NT2/D1 (cell line): ENCODE measurements around the gene EDAR.

Experiments
- DNase-seq: peaks from one replicate; pipeline ENCODE4 v3.0.0-alpha.2; 2011; ENCODE audit warnings: low read depth, low spot score
- H3K27me3 ChIP-seq: 2 replicates; pipeline ENCODE4 v1.6.0; 2011; ENCODE audit warnings: mild to moderate bottlenecking; ENCODE audit not compliant: insufficient read length, insufficient read depth
- H3K36me3 ChIP-seq: 2 replicates; pipeline ENCODE4 v1.6.1; 2011; ENCODE audit warnings: mild to moderate bottlenecking, low read length, mixed read lengths; ENCODE audit not compliant: insufficient read depth, insufficient read length
- H3K4me1 ChIP-seq: 2 replicates; pipeline ENCODE4 v1.5.1; 2011; ENCODE audit not compliant: insufficient read depth, insufficient read length
- H3K4me3 ChIP-seq: 2 replicates; pipeline ENCODE4 v1.5.1; 2011; ENCODE audit warnings: low read depth; ENCODE audit not compliant: insufficient read length
- H3K9ac ChIP-seq: 2 replicates; pipeline ENCODE4 v1.6.0; 2011; ENCODE audit warnings: low read depth; ENCODE audit not compliant: insufficient read length
- H3K9me3 ChIP-seq: 2 replicates; pipeline ENCODE4 v1.5.1; 2011; ENCODE audit warnings: mild to moderate bottlenecking, low read length; ENCODE audit not compliant: insufficient read depth
- SUZ12 ChIP-seq: IDR thresholded peaks from 2 replicates; pipeline ENCODE4 v1.6.1; 2011; ENCODE audit not compliant: insufficient read length, insufficient read depth; ENCODE audit errors: extremely low read depth
- YY1 ChIP-seq: IDR thresholded peaks from 2 replicates; pipeline ENCODE4 v1.6.1; 2011; ENCODE audit not compliant: insufficient read length, insufficient read depth
- ZNF274 ChIP-seq: IDR thresholded peaks from 2 replicates; pipeline ENCODE4 v1.6.1; 2011; ENCODE audit warnings: mild to moderate bottlenecking, low read depth, low read length

EDAR gene

DNA sequence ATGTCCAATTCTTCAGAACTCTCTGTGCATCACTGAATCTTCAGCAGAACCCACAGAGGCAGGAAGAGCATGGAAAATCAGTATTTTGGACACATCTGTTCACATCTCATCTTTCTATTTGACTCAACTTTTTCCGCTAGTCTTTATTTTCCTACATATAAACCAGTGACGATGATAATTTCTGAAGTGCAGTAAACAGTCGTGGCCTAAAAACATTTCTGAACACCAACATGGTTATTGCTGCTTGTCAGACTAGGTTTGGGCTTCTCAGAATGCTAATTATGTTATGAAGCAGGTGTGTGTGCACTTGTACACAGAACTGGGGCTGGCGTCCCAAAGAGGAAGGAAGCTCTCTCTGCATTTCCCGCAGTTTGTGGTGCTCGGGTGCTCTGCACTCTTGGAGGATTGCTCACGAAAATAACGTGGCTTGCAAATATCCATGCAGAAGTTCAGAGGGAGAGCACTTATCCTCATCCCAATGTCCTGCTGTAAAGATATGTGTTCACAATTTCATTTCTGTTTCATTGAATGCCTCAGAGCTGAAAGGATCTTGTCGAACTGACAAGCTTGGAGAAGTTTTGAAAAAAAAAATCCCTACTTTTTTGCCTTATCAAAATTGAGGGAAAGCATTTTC lies 50.8 kb downstream of the EDAR start:
- Histone ChIP-seq H3K9ac (no peak overlapping the region), H3K4me3 (no peak overlapping the region), H3K4me1 (peaks cover 8% of the 10 kb centered on the region), H3K27me3 (no peaks in the 10 kb centered on the region), H3K9me3 (no peaks in the 10 kb centered on the region), H3K36me3 (no peaks in the 10 kb centered on the region)
- no peak for DNase-seq
- TF ChIP-seq YY1 (no peak), ZNF274 (no peak), SUZ12 (no peak)

DNA sequence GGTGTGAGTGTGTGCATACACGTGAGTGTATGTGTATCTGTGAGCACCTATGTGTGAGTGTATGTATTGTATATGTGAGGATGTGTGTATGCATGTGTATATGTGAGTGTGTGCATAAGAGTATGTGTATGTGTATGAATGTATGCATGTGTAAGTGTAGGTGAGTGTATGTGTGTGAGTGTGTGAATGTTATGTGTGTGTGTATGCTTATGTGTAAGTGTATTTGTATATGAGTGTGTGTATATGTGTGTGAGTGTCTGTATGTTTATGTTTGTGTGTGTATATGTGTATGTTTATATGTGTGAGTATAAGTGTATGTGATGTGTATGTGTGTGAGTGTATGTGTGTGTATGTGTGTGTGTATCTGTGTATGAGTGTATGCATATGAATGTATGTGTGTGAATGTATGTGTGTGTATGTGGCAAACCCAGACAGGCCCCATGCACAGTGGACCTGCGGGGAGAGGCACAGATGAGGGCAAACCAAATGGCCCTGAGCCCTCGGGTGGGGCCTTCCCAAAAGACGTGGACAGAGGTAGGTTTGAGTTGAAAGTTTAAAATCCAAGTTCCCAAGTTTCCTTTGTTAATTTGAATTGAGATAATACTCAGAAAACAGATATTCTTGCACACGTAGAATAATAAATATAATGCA lies 51.5 kb downstream of the EDAR start:
- H3K27me3 ChIP-seq = no peaks in the 10 kb centered on the region
- no peak overlapping the region for H3K4me3 ChIP-seq
- no peaks in the 10 kb centered on the region for H3K9me3 ChIP-seq
- TF ChIP-seq YY1 (no peak), SUZ12 (no peak), ZNF274 (no peak)
- H3K4me1 ChIP-seq = peaks cover 11% of the 10 kb centered on the region
- no peak overlapping the region for H3K9ac ChIP-seq
- DNase-seq = no peak
- H3K36me3 ChIP-seq = no peaks in the 10 kb centered on the region

DNA sequence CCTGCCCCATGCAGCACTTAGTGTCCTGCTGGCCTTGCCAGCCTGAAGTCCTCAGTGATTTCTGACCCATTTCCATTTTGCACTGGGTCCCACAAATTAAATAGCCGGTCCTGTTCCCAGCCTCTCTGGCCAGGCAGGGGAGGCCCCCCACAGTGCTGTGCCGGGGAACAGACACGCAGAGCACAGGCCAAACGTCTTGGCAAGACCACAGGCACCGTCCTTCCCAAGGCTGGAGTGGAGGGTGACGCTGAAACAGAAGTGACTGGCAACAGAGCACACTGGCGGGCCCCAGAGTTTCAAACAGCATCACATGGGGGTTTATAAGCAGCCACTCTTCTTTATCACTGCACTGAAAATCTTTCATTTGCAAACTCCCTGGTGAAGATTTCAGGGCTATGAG lies 52.2 kb downstream of the EDAR start:
- TF ChIP-seq ZNF274 (no peak), YY1 (no peak), SUZ12 (no peak)

GRCh38 chr2:108936076-108936864 lies 52.8 kb downstream of the EDAR start:
- no peak overlapping the region for H3K4me3 ChIP-seq
- no peaks in the 10 kb centered on the region for H3K27me3 ChIP-seq
- H3K36me3 ChIP-seq = no peaks in the 10 kb centered on the region
- no peaks in the 10 kb centered on the region for H3K9me3 ChIP-seq
- DNase-seq = no peak
- no peak for TF ChIP-seq YY1
- no peak for TF ChIP-seq ZNF274
- no peak for TF ChIP-seq SUZ12
- peaks cover 11% of the 10 kb centered on the region for H3K4me1 ChIP-seq
- no peak overlapping the region for H3K9ac ChIP-seq

More for the DNA sequence above, 52.2 kb downstream of the EDAR start:
- Histone ChIP-seq H3K9me3 (no peaks in the 10 kb centered on the region), H3K9ac (no peak overlapping the region), H3K4me1 (peaks cover 11% of the 10 kb centered on the region), H3K36me3 (no peaks in the 10 kb centered on the region), H3K27me3 (no peaks in the 10 kb centered on the region), H3K4me3 (no peak overlapping the region)
- no peak for DNase-seq

- TF ChIP-seq YY1 (no peak), ZNF274 (no peak), SUZ12 (no peak)
Measured at GRCh38 chr2:108935271-108935741, 53.7 kb downstream of the EDAR start.

DNA sequence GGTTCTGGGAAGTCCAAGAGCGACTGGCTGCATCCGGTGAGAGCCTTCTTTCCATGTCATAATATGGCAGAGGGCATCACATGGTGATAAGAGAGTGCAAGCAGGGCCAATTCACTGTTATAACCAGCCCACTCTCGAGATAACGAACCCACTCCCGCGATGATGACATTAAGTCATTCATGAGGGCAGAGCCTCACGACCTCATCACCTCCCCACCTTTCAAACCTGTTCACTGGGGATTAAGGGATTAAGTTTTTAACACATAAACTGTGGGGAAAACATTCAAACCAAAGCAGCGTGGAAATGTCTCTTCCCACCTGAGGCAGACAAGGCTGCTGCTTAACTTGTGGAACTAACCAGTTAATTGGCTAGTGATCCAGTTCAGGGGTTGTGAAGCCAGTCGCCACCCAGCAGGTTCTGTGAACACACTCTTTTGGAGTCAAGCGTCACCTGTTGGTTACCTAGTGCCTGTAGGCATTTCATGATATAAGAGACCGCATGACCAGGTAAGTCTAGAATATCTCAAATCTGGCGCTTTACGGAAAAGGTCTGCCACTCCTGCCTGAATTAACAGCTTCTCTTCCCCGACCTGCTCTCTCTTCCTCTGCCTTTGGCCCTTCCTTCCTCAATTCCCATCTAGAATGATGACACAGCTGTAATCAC lies 54.3 kb downstream of the EDAR start:
- no peak for DNase-seq
- TF ChIP-seq YY1 (no peak), SUZ12 (no peak), ZNF274 (no peak)
- Histone ChIP-seq H3K27me3 (no peaks in the 10 kb centered on the region), H3K36me3 (no peaks in the 10 kb centered on the region), H3K9ac (no peak overlapping the region), H3K9me3 (no peaks in the 10 kb centered on the region), H3K4me3 (no peak overlapping the region), H3K4me1 (peaks cover 13% of the 10 kb centered on the region)

More at GRCh38 chr2:108935271-108935741, 53.7 kb downstream of the EDAR start:
- peaks cover 13% of the 10 kb centered on the region for H3K4me1 ChIP-seq
- no peak overlapping the region for H3K4me3 ChIP-seq
- H3K27me3 ChIP-seq = no peaks in the 10 kb centered on the region
- H3K36me3 ChIP-seq = no peaks in the 10 kb centered on the region
- H3K9me3 ChIP-seq = no peaks in the 10 kb centered on the region
- DNase-seq = peak; percentile 74
- H3K9ac ChIP-seq = no peak overlapping the region

- Histone ChIP-seq H3K27me3 (no peaks in the 10 kb centered on the region), H3K9me3 (no peaks in the 10 kb centered on the region), H3K36me3 (no peaks in the 10 kb centered on the region), H3K4me1 (peaks cover 13% of the 10 kb centered on the region), H3K4me3 (no peak overlapping the region), H3K9ac (no peak overlapping the region)
- no peak for DNase-seq
- TF ChIP-seq ZNF274 (no peak), YY1 (no peak), SUZ12 (no peak)
Measured at GRCh38 chr2:108934151-108934550, 54.9 kb downstream of the EDAR start.
